ENCODE data around the gene TSPAN3. TPM values are rescaled to one million over a fixed set of nuclear protein-coding genes. Genes with fewer than 3 reads are reported as not detected.

TSPAN3 gene
- total RNA-seq, 2 experiments from 2014 or later = 35.2 to 47.2 TPM

DNA sequence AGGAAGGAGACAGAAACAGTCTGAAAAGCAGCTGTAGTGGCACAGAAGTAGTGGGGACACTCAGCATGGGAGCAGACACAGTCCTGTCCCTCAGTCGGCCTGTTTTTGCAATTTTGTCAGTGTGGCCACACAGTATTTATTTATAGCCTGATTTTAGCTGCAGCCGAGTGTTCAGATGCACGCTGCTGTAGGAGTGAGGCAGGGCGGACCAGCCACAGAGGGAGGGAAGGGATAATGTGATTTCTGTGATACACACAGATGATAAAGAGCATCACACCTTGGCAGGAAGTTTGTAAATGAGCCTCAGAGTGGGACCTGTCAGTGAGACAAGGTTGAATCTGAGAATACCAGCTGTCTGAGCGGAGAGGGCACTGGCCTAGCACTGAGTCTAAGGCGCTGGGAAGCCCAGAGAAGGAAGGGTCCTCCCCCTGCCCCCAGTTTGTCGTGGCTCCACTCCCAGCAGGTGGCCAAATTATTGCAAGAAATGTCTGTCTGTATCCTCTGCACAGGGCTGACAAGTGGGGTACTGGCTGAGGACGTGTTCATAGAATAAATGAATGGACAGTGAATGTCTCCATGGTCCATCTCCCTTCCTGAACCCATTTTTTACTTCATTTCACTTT lies 72.1 kb downstream of the TSPAN3 start:
- Histone ChIP-seq H3K79me2 (ENCODE audit: insufficient read depth, low read depth, low read length) (no peaks in the 10 kb centered on the region), H2AFZ (ENCODE audit: low read length) (no peak overlapping the region), H3K4me3 (ENCODE audit: low read depth, low read length, poor library complexity, severe bottlenecking) (no peak overlapping the region), H3K27ac (ENCODE audit: low read depth, low read length, poor library complexity, severe bottlenecking) (no peak overlapping the region), H3K36me3 (ENCODE audit: insufficient read depth, low read length) (no peaks in the 10 kb centered on the region), H3K9me3 (ENCODE audit: low read length) (no peaks in the 10 kb centered on the region), H3K9me2 (ENCODE audit: insufficient read depth, low read length) (no peaks in the 10 kb centered on the region), H3K4me2 (ENCODE audit: low read length) (no peak overlapping the region), H4K20me1 (ENCODE audit: insufficient read depth, low read length) (no peaks in the 10 kb centered on the region), H3K4me1 (ENCODE audit: insufficient read depth, low read length, poor library complexity, severe bottlenecking) (peaks cover 35% of the 10 kb centered on the region)
- no TSS peak for BruUV-seq (replicated peaks)
- no peak for TF ChIP-seq EZH2phosphoT487 (IDR thresholded peaks at IDR 0.05; ENCODE audit: borderline replicate concordance, low read depth, low read length)
- TF ChIP-seq, protein P1, sequence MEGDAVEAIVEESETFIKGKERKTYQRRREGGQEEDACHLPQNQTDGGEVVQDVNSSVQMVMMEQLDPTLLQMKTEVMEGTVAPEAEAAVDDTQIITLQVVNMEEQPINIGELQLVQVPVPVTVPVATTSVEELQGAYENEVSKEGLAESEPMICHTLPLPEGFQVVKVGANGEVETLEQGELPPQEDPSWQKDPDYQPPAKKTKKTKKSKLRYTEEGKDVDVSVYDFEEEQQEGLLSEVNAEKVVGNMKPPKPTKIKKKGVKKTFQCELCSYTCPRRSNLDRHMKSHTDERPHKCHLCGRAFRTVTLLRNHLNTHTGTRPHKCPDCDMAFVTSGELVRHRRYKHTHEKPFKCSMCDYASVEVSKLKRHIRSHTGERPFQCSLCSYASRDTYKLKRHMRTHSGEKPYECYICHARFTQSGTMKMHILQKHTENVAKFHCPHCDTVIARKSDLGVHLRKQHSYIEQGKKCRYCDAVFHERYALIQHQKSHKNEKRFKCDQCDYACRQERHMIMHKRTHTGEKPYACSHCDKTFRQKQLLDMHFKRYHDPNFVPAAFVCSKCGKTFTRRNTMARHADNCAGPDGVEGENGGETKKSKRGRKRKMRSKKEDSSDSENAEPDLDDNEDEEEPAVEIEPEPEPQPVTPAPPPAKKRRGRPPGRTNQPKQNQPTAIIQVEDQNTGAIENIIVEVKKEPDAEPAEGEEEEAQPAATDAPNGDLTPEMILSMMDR (conservative IDR thresholded peaks at IDR 0.05; ENCODE audit: low read length) = no peak
- intact Hi-C loops (cut with micrococcal nuclease; ENCODE audit: unreplicated experiment) = no loop called here
- ChIA-PET CTCF (ENCODE audit: unreplicated experiment) (interaction anchor here (1.0 kb wide), 1 partner anchor 20 kb away, joined by 4 read pairs; no protein-coding TSS in a partner anchor), POLR2A (interaction anchor here (0.6 to 1.1 kb wide), 4 partner anchors 8 to 67 kb away, joined by 3 read pairs; partner anchors contain the start of gene RCN2)
- no peak for DNase-seq (ENCODE audit: low spot score)

DNA sequence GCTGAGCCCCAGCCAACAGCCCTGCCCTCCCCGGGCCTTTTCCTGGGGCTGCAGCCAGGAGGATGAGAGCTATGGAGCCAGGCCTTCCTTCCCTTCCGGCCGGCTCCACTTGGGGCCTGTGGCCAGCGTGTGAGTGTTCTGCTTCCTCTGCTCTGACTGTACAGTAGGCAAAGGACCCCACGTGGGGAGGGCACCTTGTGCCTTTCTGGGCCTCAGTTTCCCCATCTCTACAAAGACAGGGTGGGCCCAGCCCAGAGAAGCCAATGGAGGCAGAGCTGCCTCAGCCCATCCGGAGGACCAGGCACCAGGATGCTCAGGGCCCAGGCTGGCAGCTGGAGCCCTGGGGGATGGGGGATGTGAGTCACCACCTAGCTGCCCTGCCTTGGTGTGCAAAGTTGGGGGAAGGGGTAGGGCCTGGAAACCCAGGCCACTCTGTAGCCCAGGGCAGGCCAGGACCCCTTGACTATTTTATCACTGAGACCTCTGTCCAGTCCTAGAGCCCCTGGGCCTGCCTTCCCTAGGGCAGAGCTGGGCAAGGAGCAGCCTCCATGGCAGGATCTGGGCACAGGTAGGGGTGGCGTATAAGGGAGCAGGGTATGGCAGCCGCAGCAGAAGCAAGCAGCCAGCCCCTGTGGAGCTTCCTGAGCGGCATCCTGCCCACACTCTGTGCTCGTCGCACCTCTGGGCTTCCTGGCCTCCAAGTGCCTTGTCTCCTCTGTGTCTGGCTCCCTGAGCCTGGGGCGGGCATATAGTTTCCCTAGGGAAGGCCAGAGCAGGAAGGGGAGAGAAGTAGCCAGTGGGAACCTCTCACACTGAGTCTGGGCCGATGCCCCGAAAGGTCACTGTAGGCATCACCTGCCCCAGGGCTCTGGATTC lies 74.1 kb downstream of the TSPAN3 start:
- no peak for DNase-seq (ENCODE audit: low spot score)
- Histone ChIP-seq H3K36me3 (ENCODE audit: insufficient read depth, low read length) (no peaks in the 10 kb centered on the region), H3K4me3 (ENCODE audit: low read depth, low read length, poor library complexity, severe bottlenecking) (no peak overlapping the region), H3K9me3 (ENCODE audit: low read length) (no peaks in the 10 kb centered on the region), H3K9me2 (ENCODE audit: insufficient read depth, low read length) (no peaks in the 10 kb centered on the region), H2AFZ (ENCODE audit: low read length) (no peak overlapping the region), H3K27ac (ENCODE audit: low read depth, low read length, poor library complexity, severe bottlenecking) (no peak overlapping the region), H4K20me1 (ENCODE audit: insufficient read depth, low read length) (no peaks in the 10 kb centered on the region), H3K79me2 (ENCODE audit: insufficient read depth, low read depth, low read length) (no peaks in the 10 kb centered on the region), H3K4me2 (ENCODE audit: low read length) (no peak overlapping the region), H3K4me1 (ENCODE audit: insufficient read depth, low read length, poor library complexity, severe bottlenecking) (peaks cover 15% of the 10 kb centered on the region)
- POLR2A ChIA-PET = interaction anchor here (0.5 to 1.2 kb wide), 4 partner anchors 8 to 85 kb away, joined by 3 to 4 read pairs (median 4); no protein-coding TSS in a partner anchor
- intact Hi-C loops (cut with micrococcal nuclease; ENCODE audit: unreplicated experiment) = no loop called here
- CTCF ChIA-PET (ENCODE audit: unreplicated experiment) = no interaction called here
- no TSS peak for BruUV-seq (replicated peaks)
- no peak for TF ChIP-seq EZH2phosphoT487 (IDR thresholded peaks at IDR 0.05; ENCODE audit: borderline replicate concordance, low read depth, low read length)
- TF ChIP-seq, protein P1 (conservative IDR thresholded peaks at IDR 0.05; ENCODE audit: low read length) = no peak

Measured in OCI-LY7 (cell line).